Activated CD8-positive, alpha-beta T cell treated with anti-CD3 and anti-CD28 coated beads for 36 hours (primary cell): Measurements from ENCODE around the gene BBX. TPM values are rescaled to one million over a fixed set of nuclear protein-coding genes. Genes with fewer than 3 reads are reported as not detected.

Experiments used
- ATAC-seq: fragments of 200-7000 bp; cut with Tn5 transposase; one replicate; pipeline ENCODE4 v1.10.0; 2021; ENCODE audit warnings: mild to moderate bottlenecking, moderate library complexity
- CTCF ChIA-PET: fragments of 350-600 bp; sonication (Branson Sonifier 250); formaldehyde crosslinking; loops from one replicate; lab custom pipeline; 2021; ENCODE audit warnings: antibody characterized with exemption; lab: Charles Lee
- POLR2A ChIA-PET: fragments of 350-600 bp; sonication (Branson Sonifier 250); formaldehyde crosslinking; loops from one replicate; lab custom pipeline; 2021; ENCODE audit warnings: antibody characterized with exemption; lab: Charles Lee
- DNase-seq: peaks from one replicate; pipeline ENCODE4 v3.0.0-alpha.2; 2020
- H3K27ac Mint-ChIP-seq: one replicate; pipeline ENCODE4 v1.8.0; 2021; ENCODE audit warnings: mild to moderate bottlenecking, mixed read lengths
- H3K27me3 Mint-ChIP-seq: one replicate; pipeline ENCODE4 v1.8.0; 2021; ENCODE audit warnings: mixed read lengths
- H3K36me3 Mint-ChIP-seq: one replicate; pipeline ENCODE4 v1.8.0; 2021; ENCODE audit warnings: low read depth, mixed read lengths
- H3K4me1 Mint-ChIP-seq: one replicate; pipeline ENCODE4 v1.8.0; 2021; ENCODE audit warnings: low read depth, mixed read lengths
- H3K4me3 Mint-ChIP-seq: one replicate; pipeline ENCODE4 v1.8.0; 2021; ENCODE audit warnings: mild to moderate bottlenecking, moderate library complexity, mixed read lengths
- H3K9me3 Mint-ChIP-seq: one replicate; pipeline ENCODE4 v1.8.0; 2021; ENCODE audit warnings: mixed read lengths
- CTCF ChIP-seq: fragments of 200-600 bp; IDR thresholded peaks from one replicate; pipeline ENCODE4 v1.8.0; 2022; ENCODE audit warnings: antibody characterized with exemption, mild to moderate bottlenecking
- intact Hi-C: fragments of 100-400 bp; cut with micrococcal nuclease; formaldehyde crosslinking; loops from one replicate; pipeline ENCODE4 v1.10.0; 2022
- total RNA-seq, 2 experiments: library from RNA; stranded (reverse); gene quantifications; one replicate each; pipeline ENCODE4 v1.2.3, GENCODE V29; 2021

BBX gene
- total RNA-seq, 2 experiments from 2014 or later = 40.9 to 42.4 TPM

DNA sequence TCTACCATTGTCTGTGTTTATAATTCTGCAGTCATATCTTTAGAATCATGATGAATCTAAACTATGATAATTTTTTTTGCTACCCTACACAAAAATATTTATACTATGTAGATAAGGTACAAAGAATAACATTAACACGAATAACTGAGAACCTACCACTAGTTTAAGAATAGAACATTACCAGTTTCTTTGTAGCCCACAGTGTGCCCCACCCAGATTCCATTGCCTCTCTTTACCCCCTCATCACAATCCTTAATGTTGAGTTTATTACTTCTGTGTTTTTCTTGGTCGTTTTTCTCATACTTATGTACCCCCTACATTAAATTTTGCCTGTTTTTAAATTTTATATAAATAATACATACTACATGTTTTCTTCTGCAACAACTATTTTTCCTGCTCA is 140.5 kb downstream of the BBX start:
- H3K36me3 Mint-ChIP-seq = no peaks in the 10 kb centered on the region
- no peak overlapping the region for H3K27ac Mint-ChIP-seq
- DNase-seq (no peak), ATAC-seq (no peak)
- TF ChIP-seq CTCF = no peak
- H3K4me3 Mint-ChIP-seq = no peak overlapping the region
- no peaks in the 10 kb centered on the region for H3K27me3 Mint-ChIP-seq
- ChIA-PET POLR2A (no interaction called here), CTCF (interaction anchor here (6.7 kb wide), 1 partner anchor 13 kb away, joined by 60 read pairs; no protein-coding TSS in a partner anchor)
- intact Hi-C loops = no loop called here
- H3K4me1 Mint-ChIP-seq = peaks cover 26% of the 10 kb centered on the region
- H3K9me3 Mint-ChIP-seq = no peaks in the 10 kb centered on the region

DNA sequence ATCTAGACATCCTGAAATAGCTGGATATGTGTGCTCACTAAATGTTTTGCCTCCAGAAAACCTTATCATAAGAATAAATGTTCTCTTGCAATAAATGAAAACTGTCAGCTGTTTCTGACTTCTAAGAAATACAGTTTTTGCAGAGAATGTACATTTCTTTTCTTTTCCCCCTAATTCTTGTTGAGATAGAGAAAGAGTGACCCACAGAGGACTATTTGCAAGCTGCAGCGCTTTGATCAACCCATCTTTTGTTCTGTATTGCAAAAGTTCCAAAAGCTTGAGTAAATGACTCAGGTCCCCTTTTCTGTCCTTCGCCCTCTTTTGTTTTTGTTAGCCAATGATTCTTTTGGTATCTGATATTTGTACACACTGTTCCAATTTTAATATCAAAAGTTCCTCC is 141.9 kb downstream of the BBX start:
- no peaks in the 10 kb centered on the region for H3K9me3 Mint-ChIP-seq
- POLR2A ChIA-PET = no interaction called here
- no peak for TF ChIP-seq CTCF
- CTCF ChIA-PET = interaction anchor here (0.6 to 3.3 kb wide), 4 partner anchors 11 to 393 kb away, joined by 3 to 36 read pairs (median 4); no protein-coding TSS in a partner anchor
- DNase-seq (no peak), ATAC-seq (no peak)
- no peak overlapping the region for H3K4me3 Mint-ChIP-seq
- no peaks in the 10 kb centered on the region for H3K36me3 Mint-ChIP-seq
- H3K4me1 Mint-ChIP-seq = peaks cover 31% of the 10 kb centered on the region
- H3K27me3 Mint-ChIP-seq = no peaks in the 10 kb centered on the region
- H3K27ac Mint-ChIP-seq = no peak overlapping the region
- intact Hi-C loops = no loop called here

GRCh38 chr3:107665351-107665750 is 142.6 kb downstream of the BBX start:
- no peaks in the 10 kb centered on the region for H3K36me3 Mint-ChIP-seq
- ChIA-PET POLR2A (no interaction called here), CTCF (interaction anchor here (0.6 to 3.3 kb wide), 4 partner anchors 11 to 394 kb away, joined by 3 to 36 read pairs (median 4); no protein-coding TSS in a partner anchor)
- no peaks in the 10 kb centered on the region for H3K9me3 Mint-ChIP-seq
- no peak overlapping the region for H3K4me3 Mint-ChIP-seq
- TF ChIP-seq CTCF = no peak
- H3K27me3 Mint-ChIP-seq = no peaks in the 10 kb centered on the region
- no peak overlapping the region for H3K27ac Mint-ChIP-seq
- ATAC-seq = no peak
- H3K4me1 Mint-ChIP-seq = peaks cover 29% of the 10 kb centered on the region
- no peak for DNase-seq
- intact Hi-C loops = no loop called here

GRCh38 chr3:107666853-107667252 is 144.1 kb downstream of the BBX start:
- no peak for TF ChIP-seq CTCF
- Mint-ChIP-seq H3K27ac (no peak overlapping the region), H3K4me1 (peaks cover 17% of the 10 kb centered on the region), H3K9me3 (no peaks in the 10 kb centered on the region), H3K27me3 (no peaks in the 10 kb centered on the region), H3K36me3 (no peaks in the 10 kb centered on the region), H3K4me3 (no peak overlapping the region)
- ATAC-seq = no peak
- DNase-seq = no peak
- ChIA-PET POLR2A (interaction anchor here (0.7 kb wide), 1 partner anchor 232 kb away, joined by 3 read pairs; no protein-coding TSS in a partner anchor), CTCF (interaction anchor here (3.3 kb wide), 1 partner anchor 9 kb away, joined by 36 read pairs; no protein-coding TSS in a partner anchor)
- intact Hi-C loops = no loop called here

GRCh38 chr3:107668416-107668815 is 145.7 kb downstream of the BBX start:
- Mint-ChIP-seq H3K4me1 (peaks cover 16% of the 10 kb centered on the region), H3K36me3 (no peaks in the 10 kb centered on the region), H3K27me3 (no peaks in the 10 kb centered on the region), H3K4me3 (no peak overlapping the region), H3K27ac (no peak overlapping the region), H3K9me3 (no peaks in the 10 kb centered on the region)
- POLR2A ChIA-PET = no interaction called here
- intact Hi-C loops = no loop called here
- DNase-seq = no peak
- no peak for ATAC-seq
- CTCF ChIA-PET = interaction anchor here (0.9 to 1.6 kb wide), 3 partner anchors 9 to 259 kb away, joined by 3 to 5 read pairs (median 3); no protein-coding TSS in a partner anchor
- TF ChIP-seq CTCF = no peak
